Measurements from ENCODE around the gene MRPL19. TPM values are rescaled to one million over a fixed set of nuclear protein-coding genes. Genes with fewer than 3 reads are reported as not detected.

MRPL19 gene
- total RNA-seq, 1 experiment from 2014 or later, result 98.4 TPM

DNA sequence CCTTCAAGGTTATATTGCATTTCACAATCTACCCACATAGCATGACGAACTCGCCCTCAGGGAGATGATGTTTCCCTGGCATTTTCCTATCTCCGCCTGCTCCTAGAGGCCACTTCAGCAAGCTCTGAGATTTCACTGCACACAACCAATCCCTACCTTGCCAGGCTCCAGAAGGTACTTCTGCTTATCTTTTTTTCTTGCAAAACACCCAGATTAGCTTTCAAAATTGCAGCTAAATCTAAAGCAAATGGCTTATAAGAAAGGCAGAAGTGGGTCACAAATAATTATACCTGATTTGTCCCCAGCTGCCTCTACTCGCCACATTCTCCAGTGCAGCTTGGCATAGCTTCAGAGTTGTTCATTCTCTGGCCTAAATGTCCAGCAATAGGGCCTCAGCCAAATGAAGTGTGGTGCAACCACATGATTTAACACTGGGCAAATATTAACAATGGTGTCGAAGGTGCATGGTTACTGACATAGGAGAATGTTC lies 32.4 kb upstream of the MRPL19 start:
- H3K4me3 ChIP-seq (ENCODE audit: low read depth, low read length, poor library complexity, severe bottlenecking), result no peak overlapping the region
- H3K36me3 ChIP-seq (ENCODE audit: insufficient read depth, low read length, poor library complexity, severe bottlenecking), result no peaks in the 10 kb centered on the region
- intact Hi-C loops (cut with micrococcal nuclease; ENCODE audit: unreplicated experiment), result no loop called here
- no peak overlapping the region for H3K27ac ChIP-seq (ENCODE audit: low read depth, low read length, poor library complexity, severe bottlenecking)
- no peaks in the 10 kb centered on the region for H3K9me3 ChIP-seq (ENCODE audit: low read depth, low read length, poor library complexity, severe bottlenecking)
- POLR2A ChIA-PET (ENCODE audit: low non-redundant PET), result no interaction called here
- DNase-seq (ENCODE audit: low spot score), result no peak
- BruUV-seq (replicated peaks), result no TSS peak
- no peaks in the 10 kb centered on the region for H3K27me3 ChIP-seq (replicated peaks; ENCODE audit: insufficient read depth, low read depth, low read length, poor library complexity)
- no peak for TF ChIP-seq EZH2 (IDR thresholded peaks at IDR 0.05; ENCODE audit: borderline replicate concordance, low read depth, low read length, poor library complexity, severe bottlenecking)
- TF ChIP-seq, protein P1, sequence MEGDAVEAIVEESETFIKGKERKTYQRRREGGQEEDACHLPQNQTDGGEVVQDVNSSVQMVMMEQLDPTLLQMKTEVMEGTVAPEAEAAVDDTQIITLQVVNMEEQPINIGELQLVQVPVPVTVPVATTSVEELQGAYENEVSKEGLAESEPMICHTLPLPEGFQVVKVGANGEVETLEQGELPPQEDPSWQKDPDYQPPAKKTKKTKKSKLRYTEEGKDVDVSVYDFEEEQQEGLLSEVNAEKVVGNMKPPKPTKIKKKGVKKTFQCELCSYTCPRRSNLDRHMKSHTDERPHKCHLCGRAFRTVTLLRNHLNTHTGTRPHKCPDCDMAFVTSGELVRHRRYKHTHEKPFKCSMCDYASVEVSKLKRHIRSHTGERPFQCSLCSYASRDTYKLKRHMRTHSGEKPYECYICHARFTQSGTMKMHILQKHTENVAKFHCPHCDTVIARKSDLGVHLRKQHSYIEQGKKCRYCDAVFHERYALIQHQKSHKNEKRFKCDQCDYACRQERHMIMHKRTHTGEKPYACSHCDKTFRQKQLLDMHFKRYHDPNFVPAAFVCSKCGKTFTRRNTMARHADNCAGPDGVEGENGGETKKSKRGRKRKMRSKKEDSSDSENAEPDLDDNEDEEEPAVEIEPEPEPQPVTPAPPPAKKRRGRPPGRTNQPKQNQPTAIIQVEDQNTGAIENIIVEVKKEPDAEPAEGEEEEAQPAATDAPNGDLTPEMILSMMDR (conservative IDR thresholded peaks at IDR 0.05; ENCODE audit: low read depth, low read length), result no peak
- H3K4me1 ChIP-seq (ENCODE audit: insufficient read depth, low read length, poor library complexity, severe bottlenecking), result peaks cover 3% of the 10 kb centered on the region
- CTCF ChIA-PET, result no interaction called here

DNA sequence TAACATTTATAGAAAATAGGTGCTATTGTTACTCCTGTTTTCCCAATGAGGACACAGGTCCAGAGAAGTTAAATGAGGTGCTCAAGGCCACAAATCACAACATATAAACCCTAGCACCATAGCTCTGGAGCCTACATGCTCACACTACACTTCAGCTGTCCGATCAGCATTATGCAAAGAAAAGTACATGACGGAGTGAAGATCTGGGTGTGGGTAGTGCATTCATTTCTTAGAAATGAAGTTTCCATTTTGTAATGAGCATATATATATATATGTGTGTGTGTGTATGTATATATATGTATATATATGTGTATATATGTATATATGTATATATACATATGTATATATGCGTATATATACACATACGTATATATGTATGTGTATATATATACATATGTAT lies 30.2 kb upstream of the MRPL19 start:
- ChIA-PET POLR2A (ENCODE audit: low non-redundant PET) (no interaction called here), CTCF (no interaction called here)
- intact Hi-C loops (cut with micrococcal nuclease; ENCODE audit: unreplicated experiment), result no loop called here
- Histone ChIP-seq H3K27ac (ENCODE audit: low read depth, low read length, poor library complexity, severe bottlenecking) (no peak overlapping the region), H3K4me3 (ENCODE audit: low read depth, low read length, poor library complexity, severe bottlenecking) (no peak overlapping the region), H3K36me3 (ENCODE audit: insufficient read depth, low read length, poor library complexity, severe bottlenecking) (no peaks in the 10 kb centered on the region), H3K4me1 (ENCODE audit: insufficient read depth, low read length, poor library complexity, severe bottlenecking) (peaks cover 17% of the 10 kb centered on the region), H3K27me3 (replicated peaks; ENCODE audit: insufficient read depth, low read depth, low read length, poor library complexity) (no peaks in the 10 kb centered on the region), H3K9me3 (ENCODE audit: low read depth, low read length, poor library complexity, severe bottlenecking) (no peaks in the 10 kb centered on the region)
- no peak for DNase-seq (ENCODE audit: low spot score)
- TF ChIP-seq, protein P1 (conservative IDR thresholded peaks at IDR 0.05; ENCODE audit: low read depth, low read length), result no peak
- BruUV-seq (replicated peaks), result no TSS peak

DNA sequence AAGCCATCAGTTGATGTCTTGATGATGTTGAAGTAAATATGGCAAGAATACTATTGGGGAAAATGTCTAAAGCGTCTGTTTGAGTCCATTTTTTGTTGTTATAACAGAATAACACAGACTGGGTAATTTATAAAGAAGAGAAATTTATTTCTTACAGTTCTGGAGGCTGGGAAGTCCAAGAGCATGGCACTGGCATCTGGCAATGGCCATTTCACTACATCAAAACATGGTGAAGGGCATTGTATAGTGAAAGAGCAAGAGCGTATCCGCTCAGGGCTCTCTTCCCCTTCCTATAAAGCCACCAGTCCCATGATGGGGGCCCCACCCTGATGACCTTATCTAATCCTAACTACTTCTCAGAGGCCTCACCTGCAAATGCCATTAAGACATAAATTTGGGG lies 29.6 kb upstream of the MRPL19 start:
- H3K27me3 ChIP-seq (replicated peaks; ENCODE audit: insufficient read depth, low read depth, low read length, poor library complexity), result no peaks in the 10 kb centered on the region
- no peaks in the 10 kb centered on the region for H3K36me3 ChIP-seq (ENCODE audit: insufficient read depth, low read length, poor library complexity, severe bottlenecking)
- no peak overlapping the region for H3K4me3 ChIP-seq (ENCODE audit: low read depth, low read length, poor library complexity, severe bottlenecking)
- DNase-seq (ENCODE audit: low spot score), result no peak
- intact Hi-C loops (cut with micrococcal nuclease; ENCODE audit: unreplicated experiment), result no loop called here
- POLR2A ChIA-PET (ENCODE audit: low non-redundant PET), result no interaction called here
- TF ChIP-seq, protein P1 (conservative IDR thresholded peaks at IDR 0.05; ENCODE audit: low read depth, low read length), result no peak
- TF ChIP-seq EZH2 (IDR thresholded peaks at IDR 0.05; ENCODE audit: borderline replicate concordance, low read depth, low read length, poor library complexity, severe bottlenecking), result no peak
- BruUV-seq (replicated peaks), result no TSS peak
- no peak overlapping the region for H3K27ac ChIP-seq (ENCODE audit: low read depth, low read length, poor library complexity, severe bottlenecking)
- no peaks in the 10 kb centered on the region for H3K9me3 ChIP-seq (ENCODE audit: low read depth, low read length, poor library complexity, severe bottlenecking)
- CTCF ChIA-PET, result no interaction called here
- peaks cover 17% of the 10 kb centered on the region for H3K4me1 ChIP-seq (ENCODE audit: insufficient read depth, low read length, poor library complexity, severe bottlenecking)

Measured in A673 (cell line).